RKO (cell line): ENCODE results near the gene TJP1.
"Not testable (repeated sequence)": the region's sequence is repeated elsewhere in the genome, so short reads cannot be mapped to it uniquely, and the experiment has no call there.

Experiments
- DNase-seq: peaks from one replicate; pipeline ENCODE4 v3.0.0-alpha.2; 2016; ENCODE audit warnings: low spot score

The TJP1 gene

GRCh38 chr15:29753506-29753905 is 68.8 kb downstream of the TJP1 start:
- no peak for DNase-seq

DNA sequence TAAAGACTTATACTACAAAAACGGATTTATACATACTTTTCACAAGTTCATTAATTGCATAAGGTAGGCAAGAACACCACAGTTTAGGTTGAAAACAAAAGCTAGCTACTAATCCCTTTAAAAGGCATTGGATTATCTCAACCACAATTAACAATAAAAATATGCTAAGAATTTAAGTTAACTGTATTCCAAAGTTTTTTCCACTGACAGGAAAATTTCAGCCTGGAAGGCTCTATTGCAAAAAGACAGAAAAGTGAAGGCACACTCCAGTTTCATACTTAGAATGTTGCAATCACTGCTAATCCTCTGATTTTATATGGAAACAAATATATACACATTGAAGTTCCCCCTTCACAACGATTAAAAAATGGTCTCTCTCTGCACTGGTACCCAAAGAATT is 71.5 kb downstream of the TJP1 start:
- no peak for DNase-seq

- DNase-seq: no peak
Observed at GRCh38 chr15:29749365-29750086, 72.7 kb downstream of the TJP1 start.

- DNase-seq: peak; percentile 19
Observed at GRCh38 chr15:29747837-29748417, 74.3 kb downstream of the TJP1 start.

DNA sequence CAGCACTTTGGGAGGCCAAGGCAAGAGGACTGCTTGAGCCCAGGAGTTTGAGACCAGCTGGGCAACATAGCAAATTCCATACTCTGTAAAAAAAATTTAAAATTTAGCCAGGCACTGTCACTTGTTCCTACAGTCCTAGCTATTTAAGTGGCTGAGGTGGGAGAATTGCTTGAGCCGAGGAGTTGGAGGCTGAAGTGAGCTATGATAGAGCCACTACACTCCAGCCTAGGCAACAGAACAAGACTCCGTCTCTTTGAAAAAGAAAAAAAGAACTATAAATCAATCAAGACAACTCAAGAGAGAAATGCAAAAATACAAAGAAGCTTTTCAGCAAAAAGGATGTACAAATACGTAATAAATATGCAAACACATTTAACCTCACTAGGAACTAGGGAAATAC is 78.8 kb downstream of the TJP1 start:
- no peak for DNase-seq

DNA sequence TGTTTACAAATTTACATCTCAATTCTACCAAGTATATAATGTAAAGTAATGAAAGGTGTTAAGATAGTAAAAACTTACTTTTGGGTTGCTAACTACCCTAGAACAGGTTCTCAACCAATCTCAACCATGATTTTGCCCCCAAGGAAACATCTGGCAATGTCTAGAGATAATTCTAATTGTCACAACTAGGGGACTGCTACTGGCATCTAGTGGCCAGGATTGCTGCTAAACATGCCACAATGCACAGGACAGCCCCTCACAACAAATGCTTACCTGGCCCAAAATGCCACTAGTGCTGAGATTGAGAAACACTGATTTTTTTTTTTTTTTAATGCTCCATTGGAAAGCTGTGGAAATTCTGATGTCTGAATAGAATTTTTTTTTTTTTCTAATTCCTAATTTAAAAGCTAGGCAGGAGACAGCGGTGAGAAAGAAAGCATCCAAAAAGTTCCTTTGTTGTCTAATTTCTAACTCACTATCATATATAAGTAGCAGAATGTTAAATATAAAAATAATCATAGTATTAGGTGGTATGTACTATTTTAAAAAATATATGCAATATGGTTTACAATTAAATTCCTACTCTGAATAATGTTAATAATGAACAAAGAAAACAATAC is 81.5 kb downstream of the TJP1 start:
- DNase-seq: no peak

- DNase-seq: peak; percentile 8
Observed at GRCh38 chr15:29736744-29737020, 85.6 kb downstream of the TJP1 start.

DNA sequence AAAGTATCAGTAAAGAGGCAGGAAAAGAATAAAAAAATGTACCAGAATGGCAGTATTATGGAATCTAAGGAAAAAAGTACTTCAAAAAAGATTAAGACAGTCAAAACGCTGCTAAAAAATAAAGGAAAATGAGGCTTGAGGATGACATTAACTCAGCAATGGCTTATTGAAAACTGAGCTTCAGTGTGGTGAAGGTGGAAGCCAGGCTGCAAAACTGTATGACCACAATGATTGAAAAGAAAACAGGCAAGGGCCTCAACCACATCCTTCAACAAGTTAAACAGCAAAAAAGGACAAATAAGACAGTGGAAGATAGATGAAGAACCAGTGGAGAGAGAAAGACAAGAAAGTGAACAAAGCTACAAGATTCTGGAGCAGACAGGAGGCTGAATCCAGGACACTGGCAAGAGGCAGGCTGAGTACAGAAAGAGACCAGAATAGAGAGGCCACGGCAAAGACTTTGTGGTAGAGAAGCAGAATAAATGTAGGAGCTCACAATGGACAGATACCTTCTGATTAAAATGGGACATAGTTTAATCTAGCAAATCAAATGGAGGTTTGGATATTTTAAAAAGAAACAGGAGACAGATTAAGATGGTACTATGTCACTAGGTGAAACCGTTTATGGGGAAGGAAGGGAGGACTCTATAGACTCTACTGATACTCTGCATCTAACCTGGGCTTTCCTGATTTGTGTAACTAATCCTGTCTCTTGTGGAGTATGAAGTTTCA is 86.1 kb downstream of the TJP1 start:
- no peak for DNase-seq

DNA sequence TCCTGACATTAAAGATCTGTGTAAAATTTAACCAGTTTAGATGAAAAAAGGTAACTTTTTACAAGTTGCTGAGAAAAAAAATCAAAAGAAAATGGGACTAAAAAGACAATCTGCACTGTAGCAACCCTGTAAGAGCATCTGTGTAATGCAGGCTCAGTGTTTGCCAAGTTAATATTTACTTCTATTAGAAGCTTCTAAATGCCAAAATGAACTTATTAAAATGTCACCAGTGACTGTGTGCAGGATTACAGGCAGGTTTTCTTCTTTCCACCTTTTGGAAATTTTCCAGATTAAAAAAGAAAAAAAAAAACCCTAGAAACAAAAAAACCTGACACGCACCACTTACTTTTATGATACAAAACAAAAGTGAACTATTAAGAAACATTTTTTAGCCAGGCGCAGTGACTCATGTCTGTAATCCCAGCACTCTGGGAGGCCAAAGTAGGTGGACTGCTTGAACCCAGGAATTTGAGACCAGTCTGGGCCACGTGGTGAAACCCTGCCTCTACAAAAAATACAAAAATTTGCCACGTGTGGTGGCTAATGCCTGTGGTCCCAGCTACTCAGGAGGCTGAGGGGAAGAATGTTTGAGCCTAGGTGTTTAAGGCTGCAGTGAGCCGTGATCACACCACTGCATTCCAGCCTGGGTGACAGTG is 87.2 kb downstream of the TJP1 start:
- no peak for DNase-seq

DNA sequence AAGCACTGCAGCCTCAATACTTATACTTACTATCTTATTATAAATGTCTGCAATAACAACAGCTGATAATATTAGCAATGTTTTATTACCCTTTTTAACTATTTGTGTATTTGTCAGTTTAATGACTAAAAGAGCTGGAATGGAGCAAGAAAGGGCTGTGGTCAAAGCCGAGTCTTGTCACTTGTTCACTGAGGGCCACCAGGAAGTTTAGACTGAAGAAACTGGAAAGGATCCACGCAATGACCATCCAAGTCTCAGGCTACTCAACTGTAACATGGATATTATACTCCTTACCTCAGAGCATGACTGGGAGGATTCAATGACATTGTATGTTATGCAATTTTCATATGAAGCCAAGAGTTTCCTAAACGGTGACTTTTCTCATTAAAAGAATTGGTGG is 90.4 kb downstream of the TJP1 start:
- DNase-seq: no peak

DNA sequence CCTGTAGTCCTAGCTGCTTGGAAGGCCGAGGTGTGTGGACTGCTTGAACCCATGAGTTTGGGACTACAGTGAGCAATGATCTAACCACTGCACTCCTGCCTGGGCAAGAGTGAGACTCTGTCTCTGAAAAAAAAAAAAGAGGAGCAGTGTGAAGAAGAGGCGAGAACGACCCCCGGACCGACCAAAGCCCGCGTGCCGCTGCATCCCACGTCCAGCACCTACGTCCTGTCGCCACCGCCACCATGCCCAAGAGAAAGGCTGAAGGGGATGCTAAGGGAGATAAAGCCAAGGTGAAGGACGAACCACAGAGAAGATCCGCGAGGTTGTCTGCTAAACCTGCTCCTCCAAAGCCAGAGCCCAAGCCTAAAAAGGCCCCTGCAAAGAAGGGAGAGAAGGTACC is 91.8 kb downstream of the TJP1 start:
- DNase-seq: not testable (repeated sequence)

- DNase-seq: no peak
Observed at GRCh38 chr15:29728418-29728817, 93.8 kb downstream of the TJP1 start.

- no peak for DNase-seq
Observed at GRCh38 chr15:29727871-29728270, 94.4 kb downstream of the TJP1 start.

GRCh38 chr15:29726553-29726952 is 95.7 kb downstream of the TJP1 start:
- DNase-seq: no peak

GRCh38 chr15:29724026-29724425 is 98.2 kb downstream of the TJP1 start:
- DNase-seq: no peak

- DNase-seq: no peak
Observed at GRCh38 chr15:29713784-29714183, 108.5 kb downstream of the TJP1 start.

DNA sequence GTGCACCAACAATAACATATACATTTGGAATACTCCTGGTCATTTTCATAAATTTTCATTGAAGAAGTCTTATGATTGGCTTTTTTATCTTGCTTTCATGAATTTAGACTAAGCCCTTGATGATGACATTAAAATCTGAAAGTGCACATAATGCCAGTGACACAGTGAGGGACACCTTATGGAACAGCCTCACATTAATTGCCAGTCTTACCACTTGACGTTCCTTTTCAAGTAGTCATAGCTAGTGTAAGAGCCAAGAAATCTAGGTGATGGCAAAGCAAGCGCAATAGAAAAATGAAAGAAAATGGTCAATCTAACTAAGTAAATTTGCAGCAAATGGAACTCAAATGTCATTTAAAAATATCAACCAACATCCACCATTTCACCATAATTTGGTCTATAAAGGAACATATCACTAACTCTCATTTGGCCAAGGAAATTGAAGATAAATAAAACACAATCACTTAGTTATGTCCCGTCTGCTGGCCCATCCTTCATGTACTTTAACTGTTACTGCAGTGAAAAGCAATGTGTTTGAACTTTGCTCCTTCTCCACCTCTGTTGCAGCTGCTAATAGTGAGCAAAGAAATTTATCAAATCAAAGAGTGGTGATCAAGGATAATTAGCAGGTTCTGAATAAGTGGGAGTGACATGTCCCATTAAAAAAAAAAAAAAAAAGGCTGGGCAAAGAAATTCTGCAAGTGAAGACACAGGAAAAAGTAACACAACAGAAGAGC is 110.0 kb downstream of the TJP1 start:
- no peak for DNase-seq

- DNase-seq: no peak
Observed at GRCh38 chr15:29711531-29711930, 110.7 kb downstream of the TJP1 start.

- no peak for DNase-seq
Observed at GRCh38 chr15:29708519-29708918, 113.7 kb downstream of the TJP1 start.

DNA sequence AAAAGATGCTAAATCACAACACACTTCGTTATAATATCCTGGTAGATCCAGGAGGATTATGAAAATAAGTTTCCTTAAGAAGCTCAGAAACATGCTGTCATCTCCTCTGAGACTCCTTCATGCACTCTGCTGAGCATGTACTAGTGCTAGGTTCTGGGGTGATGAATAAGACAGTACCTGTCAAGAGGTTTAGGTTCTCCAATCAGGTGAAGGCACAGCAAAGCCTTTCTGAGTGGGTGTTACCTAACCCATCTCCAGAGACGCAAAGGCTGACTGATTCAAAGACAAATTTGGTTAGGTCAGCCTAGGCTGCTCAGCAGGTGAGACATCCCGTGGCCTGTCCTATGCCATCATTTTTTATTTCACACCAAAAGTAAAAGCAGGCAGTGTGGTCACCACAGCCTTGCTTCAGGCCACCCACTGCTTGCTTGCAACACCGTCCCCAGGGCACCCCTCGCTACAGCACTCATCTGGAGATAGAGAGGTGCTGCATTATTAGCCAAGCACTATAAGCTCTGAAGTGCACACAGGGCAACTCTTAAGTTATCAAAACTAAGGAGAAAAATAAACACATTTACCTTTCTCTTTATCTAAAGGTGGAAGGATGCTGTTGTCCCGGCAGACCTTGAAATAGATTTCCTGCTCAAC is 117.2 kb downstream of the TJP1 start:
- no peak for DNase-seq

DNA sequence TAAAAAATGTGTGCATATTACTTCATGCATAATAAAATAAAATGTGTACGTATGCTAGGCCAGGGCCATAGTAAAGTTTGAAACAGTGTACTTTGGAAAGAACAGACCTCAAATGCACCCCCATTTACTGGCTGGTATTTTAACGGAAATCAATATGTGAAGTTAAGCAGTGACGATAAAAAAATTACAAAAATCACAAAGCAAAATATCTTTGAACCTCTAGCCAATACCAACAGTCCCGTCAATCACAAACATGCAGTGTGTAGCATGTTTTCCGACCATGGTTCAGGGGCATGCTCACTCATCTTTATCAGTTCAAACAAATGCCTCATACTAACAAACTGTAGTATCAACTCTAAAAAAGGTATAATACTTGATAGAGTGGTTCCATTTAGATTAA is 121.1 kb downstream of the TJP1 start:
- no peak for DNase-seq
